Astrocyte of the spinal cord (primary cell): ENCODE measurements around the gene ANKK1.

Experiments
- DNase-seq: peaks from one replicate; pipeline ENCODE4 v3.0.0; 2011; ENCODE audit warnings: low read depth, low spot score
- H3K4me3 ChIP-seq: 2 replicates; pipeline ENCODE4 v1.5.1; 2011; ENCODE audit warnings: low read depth, mild to moderate bottlenecking, low read length, moderate library complexity
- CTCF ChIP-seq: IDR thresholded peaks from 2 replicates; pipeline ENCODE4 v1.5.1; 2012; ENCODE audit warnings: low read depth, mild to moderate bottlenecking, low read length, inconsistent platforms
- in situ Hi-C: cut with HindIII; loops from 2 replicates; pipeline ENCODE4 v1.10.0; 2017; ENCODE audit warnings: low sequenced_read_pairs

Gene ANKK1

DNA sequence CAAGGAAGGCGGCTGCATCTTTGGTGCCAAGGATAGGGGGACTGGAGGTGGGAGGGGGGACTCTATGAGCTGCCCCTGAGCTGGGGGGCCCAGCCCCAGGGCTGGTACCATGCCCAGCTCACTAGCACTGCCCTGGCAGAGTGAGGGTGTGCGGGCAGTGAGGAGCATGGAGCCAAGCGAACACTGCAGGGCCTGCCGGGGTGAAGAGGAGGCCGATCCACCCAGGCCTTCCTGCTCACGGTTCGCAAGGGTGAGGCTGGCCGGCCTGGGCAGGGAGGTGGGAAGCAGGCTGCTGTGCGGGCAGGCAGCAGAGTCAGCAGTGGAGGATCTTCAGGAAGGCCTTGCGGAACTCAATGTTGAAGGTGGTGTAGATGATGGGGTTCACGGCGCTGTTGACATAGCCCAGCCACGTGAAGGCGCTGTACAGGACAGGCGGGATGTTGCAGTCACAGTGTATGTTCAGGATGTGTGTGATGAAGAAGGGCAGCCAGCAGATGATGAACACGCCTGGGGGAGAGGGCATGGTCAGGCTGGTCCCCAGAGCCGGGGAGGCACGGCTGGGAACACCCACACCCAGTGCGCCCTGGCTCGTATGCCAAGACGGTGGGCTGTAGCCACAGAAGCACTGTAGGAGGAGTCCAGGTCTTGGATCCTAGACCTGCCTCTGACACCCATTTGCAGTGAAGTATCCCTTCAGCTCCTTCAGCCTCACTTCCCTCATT is 23.0 kb downstream of the ANKK1 start:
- in situ Hi-C loops = no loop called here

DNA sequence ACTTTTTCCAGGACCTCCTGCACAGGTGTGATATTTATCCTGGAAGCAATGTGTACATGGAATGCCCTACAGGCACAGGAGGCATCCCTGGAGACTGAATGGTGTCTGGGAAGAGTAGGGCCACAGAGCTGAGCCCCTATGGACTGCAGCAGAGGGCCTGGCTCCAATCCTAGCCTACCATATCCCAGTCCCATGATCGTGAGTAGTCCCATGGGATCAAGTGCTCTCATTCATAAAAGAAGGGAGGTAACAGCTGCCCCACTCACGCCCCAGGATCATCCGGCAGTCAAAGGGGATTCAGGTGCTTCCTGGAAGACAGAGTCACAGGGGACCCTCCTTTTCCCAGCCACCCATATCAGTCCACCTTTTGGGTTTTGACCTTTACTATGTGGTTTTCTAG is 24.0 kb downstream of the ANKK1 start:
- in situ Hi-C loops = no loop called here
- DNase-seq = no peak
- no peak for TF ChIP-seq CTCF
- no peak overlapping the region for H3K4me3 ChIP-seq

More for the DNA sequence above, 23.0 kb downstream of the ANKK1 start:
- no peak for TF ChIP-seq CTCF
- DNase-seq = no peak
- no peak overlapping the region for H3K4me3 ChIP-seq

DNA sequence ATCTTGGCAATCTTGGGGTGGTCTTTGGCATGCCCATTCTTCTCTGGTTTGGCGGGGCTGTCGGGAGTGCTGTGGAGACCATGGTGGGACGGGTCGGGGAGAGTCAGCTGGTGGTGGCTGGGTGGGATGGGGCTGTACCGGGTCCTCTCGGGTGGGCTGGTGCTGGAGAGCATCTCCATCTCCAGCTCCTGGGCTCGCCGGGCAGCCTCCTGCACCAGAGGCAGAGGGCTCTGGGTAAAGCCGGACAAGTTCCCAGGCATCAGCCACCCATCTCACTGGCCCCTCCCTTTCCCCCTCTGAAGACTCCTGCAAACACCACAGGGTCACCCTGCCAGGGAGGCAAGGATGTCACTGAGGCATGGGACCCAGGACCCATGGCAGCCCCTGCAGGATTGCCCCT is 25.1 kb downstream of the ANKK1 start:
- in situ Hi-C loops = no loop called here
- TF ChIP-seq CTCF = no peak
- H3K4me3 ChIP-seq = no peak overlapping the region
- DNase-seq = no peak

DNA sequence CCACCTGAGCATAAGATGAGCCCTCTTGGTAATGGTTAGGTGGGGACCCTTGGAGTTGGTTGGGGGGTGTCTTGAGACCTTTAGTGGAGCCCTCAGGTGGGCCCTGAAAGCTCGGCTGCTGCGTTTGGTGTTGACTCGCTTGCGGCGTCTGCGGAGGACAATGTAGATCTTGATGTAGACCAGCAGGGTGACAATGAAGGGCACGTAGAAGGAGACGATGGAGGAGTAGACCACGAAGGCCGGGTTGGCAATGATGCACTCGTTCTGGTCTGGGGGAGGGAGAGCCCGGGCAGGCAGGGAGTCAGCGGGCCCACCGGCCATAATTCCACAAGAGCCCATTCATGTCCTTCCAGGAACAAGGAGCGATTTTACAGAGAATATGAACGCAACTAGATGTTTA is 27.8 kb downstream of the ANKK1 start:
- no peak overlapping the region for H3K4me3 ChIP-seq
- no peak for TF ChIP-seq CTCF
- DNase-seq = no peak
- in situ Hi-C loops = no loop called here

GRCh38 chr11:113417428-113417827 is 29.8 kb downstream of the ANKK1 start:
- TF ChIP-seq CTCF = no peak
- H3K4me3 ChIP-seq = no peak overlapping the region
- DNase-seq = no peak
- in situ Hi-C loops = no loop called here

DNA sequence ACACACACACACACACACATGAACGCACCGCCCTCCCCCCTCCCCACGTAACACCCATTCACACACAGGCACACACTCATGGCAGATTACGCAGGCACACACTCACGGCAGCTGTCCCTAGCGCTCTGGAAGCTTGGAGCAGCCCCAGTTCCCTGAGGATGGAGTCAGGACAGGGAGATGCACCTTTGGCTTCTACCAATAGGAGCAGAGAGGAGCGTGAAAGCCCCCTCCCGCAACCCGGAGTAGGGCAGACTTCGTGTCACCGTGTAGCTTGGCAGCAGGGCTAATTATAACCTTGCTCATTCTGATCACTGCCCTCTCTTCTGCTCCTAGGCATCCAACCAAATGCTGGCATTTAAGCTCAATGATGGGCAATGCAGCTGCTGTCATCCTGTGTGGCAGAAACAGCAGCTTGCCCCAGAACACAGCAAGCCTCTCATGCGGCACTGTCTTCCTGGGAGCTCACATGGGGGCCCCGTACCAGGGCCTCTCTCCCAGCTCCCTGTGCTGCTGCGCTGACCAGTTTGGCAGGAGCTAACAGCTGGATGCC is 31.9 kb downstream of the ANKK1 start:
- in situ Hi-C loops = no loop called here
- no peak for TF ChIP-seq CTCF
- no peak for DNase-seq
- H3K4me3 ChIP-seq = no peak overlapping the region
